GM21528 (cell line): ENCODE measurements around the gene NEU1.
"Not testable (repeated sequence)": the region's sequence is repeated elsewhere in the genome, so short reads cannot be mapped to it uniquely, and the experiment has no call there.

Experiments
- ATAC-seq: cut with Tn5 transposase; IDR thresholded peaks from one replicate; pipeline ENCODE4 v1.9.1; 2021; ENCODE audit warnings: mild to moderate bottlenecking, moderate library complexity; ENCODE audit not compliant: unreplicated experiment, low FRiP score

The NEU1 gene

GRCh38 chr6:31822036-31822821 lies 40.4 kb downstream of the NEU1 start:
- no peak for ATAC-seq

- no peak for ATAC-seq
Measured at GRCh38 chr6:31821301-31822035, 41.2 kb downstream of the NEU1 start.

- ATAC-seq = not testable (repeated sequence)
Measured at GRCh38 chr6:31820399-31820798, 42.2 kb downstream of the NEU1 start.

GRCh38 chr6:31819871-31820299 lies 42.7 kb downstream of the NEU1 start:
- no peak for ATAC-seq

- not testable (repeated sequence) for ATAC-seq
Measured at GRCh38 chr6:31817929-31818511, 44.6 kb downstream of the NEU1 start.

- ATAC-seq = not testable (repeated sequence)
Measured at GRCh38 chr6:31817133-31817928, 45.3 kb downstream of the NEU1 start.

GRCh38 chr6:31815025-31815838 lies 47.4 kb downstream of the NEU1 start, which contains the start of the genes HSPA1A and HSPA1L:
TSS of gene HSPA1A (plus strand) at chr6:31815543. CDS start at chr6:31815757, 214 bp downstream.
TSS of gene HSPA1L (minus strand) at chr6:31815283. CDS start at chr6:31811972, 3,311 bp downstream.
- no peak for ATAC-seq

GRCh38 chr6:31814677-31815024 lies 48.0 kb downstream of the NEU1 start:
- ATAC-seq = no peak

GRCh38 chr6:31813465-31813849 lies 49.2 kb downstream of the NEU1 start:
- no peak for ATAC-seq

- no peak for ATAC-seq
Measured at GRCh38 chr6:31811645-31812044, 51.0 kb downstream of the NEU1 start.

GRCh38 chr6:31808599-31808998 lies 54.0 kb downstream of the NEU1 start:
- not testable (repeated sequence) for ATAC-seq
